Inferior parietal cortex (tissue), 1 donor: ENCODE data around the gene EPN1.

Source experiments
- DNase-seq: peaks from one replicate; pipeline ENCODE4 v3.0.0-alpha.2; 2016; ENCODE audit errors: extremely low spot score

Gene EPN1

GRCh38 chr19:55674841-55675660, at the start of gene EPN1:
Gene EPN1, plus strand, starts transcription at chr19:55675226. Its CDS starts 3,402 bp downstream, at chr19:55678628.
- DNase-seq = peak; percentile 95

GRCh38 chr19:55626350-55626749, 48.7 kb upstream of the EPN1 start:
- DNase-seq = no peak

- peak; percentile 98 for DNase-seq
These were observed 42.6 kb upstream of the EPN1 start for GRCh38 chr19:55632463-55632834.

- no peak for DNase-seq
These were observed 41.2 kb upstream of the EPN1 start for GRCh38 chr19:55633861-55634260.

- no peak for DNase-seq
These were observed 39.7 kb upstream of the EPN1 start for GRCh38 chr19:55635334-55635717.

GRCh38 chr19:55635856-55636440, 39.1 kb upstream of the EPN1 start:
- no peak for DNase-seq

- no peak for DNase-seq
These were observed 38.3 kb upstream of the EPN1 start for GRCh38 chr19:55636723-55637122.

GRCh38 chr19:55637534-55637933, 37.5 kb upstream of the EPN1 start:
- no peak for DNase-seq

- DNase-seq = no peak
These were observed 36.1 kb upstream of the EPN1 start for GRCh38 chr19:55638864-55639359.

GRCh38 chr19:55640043-55640576, 34.9 kb upstream of the EPN1 start:
- DNase-seq = peak; percentile 56

GRCh38 chr19:55640577-55641425, 34.2 kb upstream of the EPN1 start, which contains the start of gene ZNF580:
Gene ZNF580, plus strand, starts transcription at chr19:55641002. Its CDS starts 1,507 bp downstream, at chr19:55642509.
- DNase-seq = peak; percentile 52

GRCh38 chr19:55641426-55642152, 33.4 kb upstream of the EPN1 start:
- no peak for DNase-seq

- no peak for DNase-seq
These were observed 32.6 kb upstream of the EPN1 start for GRCh38 chr19:55642153-55643002.

GRCh38 chr19:55643003-55643886, 31.8 kb upstream of the EPN1 start, which contains the start of gene ZNF581:
Gene ZNF581, plus strand, starts transcription at chr19:55643649. Its CDS starts 923 bp downstream, at chr19:55644572.
- peak; percentile 73 for DNase-seq

GRCh38 chr19:55643887-55644176, 31.2 kb upstream of the EPN1 start:
- DNase-seq = no peak

- DNase-seq = no peak
These were observed 30.7 kb upstream of the EPN1 start for GRCh38 chr19:55644191-55644833.

GRCh38 chr19:55644842-55645511, 30.0 kb upstream of the EPN1 start:
- no peak for DNase-seq

- no peak for DNase-seq
These were observed 29.5 kb upstream of the EPN1 start for GRCh38 chr19:55645512-55645881.
